Testis (tissue), 3 donors: Measurements from ENCODE around the gene ASB7. TPM values are rescaled to one million over a fixed set of nuclear protein-coding genes. Genes with fewer than 3 reads are reported as not detected.

ENCODE experiments used
- DNase-seq: peaks from one replicate; pipeline ENCODE4 v3.0.0-alpha.2; 2019
- H3K27ac ChIP-seq, 2 donors: fragments of 200-600 bp; sonication (generic); one replicate each; pipeline ENCODE4 v1.5.1; 2019
- H3K27me3 ChIP-seq: fragments of 200-600 bp; sonication (generic); one replicate; pipeline ENCODE4 v1.5.1; 2019
- H3K36me3 ChIP-seq: fragments of 200-600 bp; sonication (generic); one replicate; pipeline ENCODE4 v1.5.1; 2017; ENCODE audit warnings: low read depth; ENCODE audit errors: missing control alignments
- H3K4me1 ChIP-seq: fragments of 200-600 bp; sonication (generic); one replicate; pipeline ENCODE4 v1.5.1; 2019
- H3K4me3 ChIP-seq, 2 donors: fragments of 200-600 bp; sonication (generic); one replicate each; pipeline ENCODE4 v1.5.1; 2017 to 2019
- H3K9me3 ChIP-seq: fragments of 200-600 bp; sonication (generic); one replicate; pipeline ENCODE4 v1.5.1; 2017
- CTCF ChIP-seq, 3 experiments: fragments of 450-650 bp in 2 of 3; fragments of 200-600 bp in 1 of 3; sonication (generic) in 1 of 3; IDR thresholded peaks; one replicate each; pipeline ENCODE4 v1.5.1; 2016 to 2019; ENCODE audit warnings: antibody characterized with exemption in 3 of 3, mild to moderate bottlenecking in 2 of 3, moderate library complexity in 1 of 3
- POLR2A ChIP-seq: fragments of 450-650 bp; IDR thresholded peaks from one replicate; pipeline ENCODE4 v1.6.1; 2017; ENCODE audit warnings: antibody characterized with exemption, mild to moderate bottlenecking, moderate library complexity
- WGBS, 2 donors: methylation state at CpG; one replicate each; pipeline ENCODE4 v1.1.5; 2018; 5-methylcytosine and 5-hydroxymethylcytosine counted together
- intact Hi-C: fragments of 100-400 bp; cut with DNase I; formaldehyde crosslinking; loops from one replicate; pipeline ENCODE4 v1.15.1; 2023; ENCODE audit warnings: low total_unique reads
- polyA plus RNA-seq: library from polyadenylated mRNA; stranded (reverse); fragments of 350-450 nt; fragmentation: Illumina TruSeq; extraction: RNeasy Lipid Tissue Mini Kit (QIAGEN cat#74804); gene quantifications from one replicate; pipeline ENCODE4 v1.2.3, GENCODE V29; 2014; ENCODE audit warnings: low read depth, low replicate concordance; ENCODE audit not compliant: insufficient read depth
- total RNA-seq, 2 donors: library from RNA; depleted of rRNA; stranded (reverse); fragments of >200 nt; gene quantifications; one replicate each; pipeline ENCODE4 v1.2.3, GENCODE V29; 2016

ASB7 gene
- total and polyA plus RNA-seq, 3 donors from 2014 or later = 13.4 to 23.9 (median 23.6) TPM

GRCh38 chr15:100595964-100596363, 6.4 kb upstream of the ASB7 start:
- no peak for DNase-seq
- no peak overlapping the region for H3K4me3 ChIP-seq
- TF ChIP-seq POLR2A (no peak), CTCF (IDR thresholded peaks at IDR 0.05) (no peak)
- no peaks in the 10 kb centered on the region for H3K9me3 ChIP-seq
- no peaks in the 10 kb centered on the region for H3K27me3 ChIP-seq
- H3K36me3 ChIP-seq = no peaks in the 10 kb centered on the region
- peaks cover 3% of the 10 kb centered on the region for H3K4me1 ChIP-seq
- intact Hi-C loops = no loop called here
- H3K27ac ChIP-seq = no peak overlapping the region
- WGBS, 2 donors = 87 to 94% methylated on average over 3 of the region's 3 CpGs

- no peak overlapping the region for H3K27ac ChIP-seq
- peaks cover 7% of the 10 kb centered on the region for H3K4me1 ChIP-seq
- H3K36me3 ChIP-seq = no peaks in the 10 kb centered on the region
- intact Hi-C loops = no loop called here
- no peaks in the 10 kb centered on the region for H3K9me3 ChIP-seq
- TF ChIP-seq CTCF (IDR thresholded peaks at IDR 0.05) (no peak), POLR2A (no peak)
- WGBS, 2 donors = 85 to 90% methylated on average over 7 of the region's 7 CpGs
- DNase-seq = no peak
- H3K27me3 ChIP-seq = no peaks in the 10 kb centered on the region
- no peak overlapping the region for H3K4me3 ChIP-seq
Observed at GRCh38 chr15:100596792-100597191, 5.6 kb upstream of the ASB7 start.

- TF ChIP-seq POLR2A (no peak), CTCF (IDR thresholded peaks at IDR 0.05) (no peak)
- no peak overlapping the region for H3K4me3 ChIP-seq
- no peak for DNase-seq
- H3K9me3 ChIP-seq = no peaks in the 10 kb centered on the region
- no peaks in the 10 kb centered on the region for H3K27me3 ChIP-seq
- peaks cover 7% of the 10 kb centered on the region for H3K4me1 ChIP-seq
- no peak overlapping the region for H3K27ac ChIP-seq
- intact Hi-C loops = no loop called here
- 93% methylated on average over 3 of the region's 3 CpGs for WGBS, 2 donors
- H3K36me3 ChIP-seq = no peaks in the 10 kb centered on the region
Observed at GRCh38 chr15:100597862-100598261, 4.5 kb upstream of the ASB7 start.

- WGBS, 2 donors = 100% methylated on average over 1 of the region's 1 CpG
Observed at GRCh38 chr15:100598655-100599054, 3.7 kb upstream of the ASB7 start.

More at GRCh38 chr15:100598655-100599054, 3.7 kb upstream of the ASB7 start:
- Histone ChIP-seq H3K27ac (no peak overlapping the region), H3K4me1 (peaks cover 13% of the 10 kb centered on the region), H3K27me3 (no peaks in the 10 kb centered on the region), H3K4me3 (no peak overlapping the region), H3K9me3 (no peaks in the 10 kb centered on the region), H3K36me3 (no peaks in the 10 kb centered on the region)
- no peak for TF ChIP-seq CTCF (IDR thresholded peaks at IDR 0.05)
- TF ChIP-seq POLR2A = no peak
- intact Hi-C loops = no loop called here
- no peak for DNase-seq
